ENCODE measurements around the gene R3HDM2. TPM values are rescaled to one million over a fixed set of nuclear protein-coding genes. Genes with fewer than 3 reads are reported as not detected.

The R3HDM2 gene
- total RNA-seq, 3 donors from 2014 or later, result 31.6 to 43.0 (median 35.7) TPM

DNA sequence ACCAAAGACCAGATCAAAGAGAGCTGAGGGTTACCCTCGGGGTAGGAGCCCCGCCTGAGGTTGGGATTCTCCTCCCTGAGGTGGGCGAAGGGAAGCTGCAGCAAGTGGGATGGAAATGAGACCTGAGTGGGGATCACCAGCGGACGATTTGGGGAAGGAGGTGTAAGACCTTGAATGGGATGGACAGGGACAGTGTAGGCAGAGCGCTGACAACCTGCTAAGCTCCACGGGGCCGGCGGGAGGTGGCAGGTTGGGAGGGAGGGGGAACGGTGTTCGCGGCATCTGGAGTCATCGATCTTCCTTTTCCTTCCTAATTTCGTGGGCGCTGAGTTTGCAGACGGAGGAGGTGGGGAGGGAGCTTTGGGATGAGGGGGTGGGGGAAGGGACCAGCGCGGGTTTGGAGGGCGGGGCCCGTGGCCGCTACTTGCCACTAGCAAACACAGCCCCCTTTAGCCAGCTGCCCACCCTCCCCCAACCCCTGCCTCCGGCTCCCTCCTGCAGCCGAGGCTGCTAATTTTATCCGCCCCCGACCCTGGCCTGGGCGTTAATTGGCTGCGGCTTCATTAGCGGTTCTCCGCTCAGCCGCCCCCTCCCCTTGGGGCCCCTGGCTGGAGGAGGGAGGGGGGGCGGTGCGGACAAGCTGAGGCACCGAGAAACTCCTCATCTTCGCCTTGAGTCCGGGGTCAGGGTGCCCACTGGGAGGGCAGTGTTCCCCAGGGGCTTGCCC lies 204.1 kb downstream of the R3HDM2 start:
- peak overlapping the region in 2 of 3 donors; percentile 35 to 45 for H3K4me3 ChIP-seq
- H3K4me1 ChIP-seq, result peaks cover 0 to 4% of the 10 kb centered on the region in 2 donors
- H3K27ac ChIP-seq, result no peak overlapping the region
- no peak for TF ChIP-seq POLR2AphosphoS5 (IDR thresholded peaks at IDR 0.05)
- no peak for TF ChIP-seq POLR2A (IDR thresholded peaks at IDR 0.05)
- TF ChIP-seq, protein P1, sequence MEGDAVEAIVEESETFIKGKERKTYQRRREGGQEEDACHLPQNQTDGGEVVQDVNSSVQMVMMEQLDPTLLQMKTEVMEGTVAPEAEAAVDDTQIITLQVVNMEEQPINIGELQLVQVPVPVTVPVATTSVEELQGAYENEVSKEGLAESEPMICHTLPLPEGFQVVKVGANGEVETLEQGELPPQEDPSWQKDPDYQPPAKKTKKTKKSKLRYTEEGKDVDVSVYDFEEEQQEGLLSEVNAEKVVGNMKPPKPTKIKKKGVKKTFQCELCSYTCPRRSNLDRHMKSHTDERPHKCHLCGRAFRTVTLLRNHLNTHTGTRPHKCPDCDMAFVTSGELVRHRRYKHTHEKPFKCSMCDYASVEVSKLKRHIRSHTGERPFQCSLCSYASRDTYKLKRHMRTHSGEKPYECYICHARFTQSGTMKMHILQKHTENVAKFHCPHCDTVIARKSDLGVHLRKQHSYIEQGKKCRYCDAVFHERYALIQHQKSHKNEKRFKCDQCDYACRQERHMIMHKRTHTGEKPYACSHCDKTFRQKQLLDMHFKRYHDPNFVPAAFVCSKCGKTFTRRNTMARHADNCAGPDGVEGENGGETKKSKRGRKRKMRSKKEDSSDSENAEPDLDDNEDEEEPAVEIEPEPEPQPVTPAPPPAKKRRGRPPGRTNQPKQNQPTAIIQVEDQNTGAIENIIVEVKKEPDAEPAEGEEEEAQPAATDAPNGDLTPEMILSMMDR (IDR thresholded peaks at IDR 0.05), result no peak
- intact Hi-C loops (cut with DNase I; ENCODE audit: low total_unique reads), result no loop called here
- peaks cover 2 to 51% of the 10 kb centered on the region in 2 donors for H3K27me3 ChIP-seq
- DNase-seq (ENCODE audit: low spot score in 2 of 2), result no peak
- no peaks in the 10 kb centered on the region for H3K9me3 ChIP-seq
- H3K36me3 ChIP-seq, result no peaks in the 10 kb centered on the region

DNA sequence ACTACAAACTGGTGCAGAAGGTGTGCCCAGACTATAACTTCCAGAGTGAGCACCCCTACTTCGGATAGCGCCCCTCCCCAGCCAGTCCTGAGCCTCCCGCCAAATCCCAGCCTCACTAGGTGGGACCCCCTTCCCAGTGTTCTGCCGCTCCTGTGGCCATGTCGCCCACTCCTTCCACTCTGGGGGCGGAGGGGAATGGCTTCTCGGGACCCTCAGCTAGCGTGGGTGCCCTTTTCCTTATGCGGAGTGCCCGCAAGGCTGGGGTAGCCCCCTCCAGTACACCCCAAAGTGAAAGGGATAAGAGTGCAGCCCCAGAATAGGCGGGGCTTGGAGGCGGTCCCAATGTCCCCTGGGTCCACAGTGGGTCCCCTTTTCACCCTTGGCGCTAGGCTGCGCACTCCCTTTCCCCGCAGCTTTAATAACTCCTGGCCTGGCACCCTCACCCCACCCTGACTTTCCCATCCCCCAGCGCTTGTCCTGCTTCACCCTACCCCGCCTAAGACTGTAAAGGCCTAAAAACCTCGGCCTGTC lies 205.1 kb downstream of the R3HDM2 start:
- no peak overlapping the region for H3K4me3 ChIP-seq
- intact Hi-C loops (cut with DNase I; ENCODE audit: low total_unique reads), result no loop called here
- H3K4me1 ChIP-seq, result peaks cover 0 to 3% of the 10 kb centered on the region in 2 donors
- no peak overlapping the region for H3K27ac ChIP-seq
- DNase-seq (ENCODE audit: low spot score in 2 of 2), result no peak
- TF ChIP-seq POLR2AphosphoS5 (IDR thresholded peaks at IDR 0.05), result no peak
- TF ChIP-seq POLR2A (IDR thresholded peaks at IDR 0.05), result no peak
- TF ChIP-seq, protein P1 (IDR thresholded peaks at IDR 0.05), result no peak
- H3K9me3 ChIP-seq, result no peaks in the 10 kb centered on the region
- H3K27me3 ChIP-seq, result peaks cover 5 to 61% of the 10 kb centered on the region in 2 donors
- no peaks in the 10 kb centered on the region for H3K36me3 ChIP-seq

DNA sequence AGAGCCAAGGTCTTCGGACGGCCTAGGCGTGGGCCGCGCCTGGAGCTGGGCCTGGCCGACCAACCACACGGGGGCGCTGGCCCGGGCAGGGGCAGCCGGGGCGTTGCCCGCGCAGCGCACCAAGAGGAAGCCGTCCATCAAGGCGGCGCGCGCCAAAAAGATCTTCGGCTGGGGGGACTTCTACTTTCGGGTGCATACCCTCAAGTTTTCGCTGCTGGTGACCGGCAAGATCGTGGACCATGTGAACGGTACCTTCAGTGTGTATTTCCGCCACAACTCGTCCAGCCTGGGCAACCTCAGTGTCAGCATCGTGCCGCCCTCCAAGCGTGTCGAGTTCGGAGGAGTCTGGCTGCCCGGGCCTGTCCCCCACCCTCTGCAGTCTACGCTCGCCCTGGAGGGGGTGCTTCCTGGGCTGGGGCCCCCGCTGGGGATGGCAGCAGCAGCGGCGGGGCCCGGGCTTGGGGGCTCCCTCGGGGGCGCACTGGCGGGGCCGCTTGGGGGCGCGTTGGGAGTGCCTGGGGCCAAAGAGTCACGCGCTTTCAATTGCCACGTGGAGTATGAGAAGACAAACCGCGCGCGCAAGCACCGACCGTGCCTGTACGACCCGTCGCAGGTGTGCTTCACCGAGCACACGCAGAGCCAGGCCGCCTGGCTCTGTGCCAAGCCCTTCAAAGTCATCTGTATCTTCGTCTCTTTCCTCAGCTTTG lies 205.7 kb downstream of the R3HDM2 start:
- Histone ChIP-seq H3K27me3 (peaks cover 6 to 67% of the 10 kb centered on the region in 2 donors), H3K36me3 (no peaks in the 10 kb centered on the region), H3K27ac (no peak overlapping the region), H3K4me3 (peak overlapping the region in 1 of 3 donors; percentile 37), H3K4me1 (no peaks in the 10 kb centered on the region), H3K9me3 (no peaks in the 10 kb centered on the region)
- TF ChIP-seq, protein P1 (IDR thresholded peaks at IDR 0.05), result no peak
- no peak for TF ChIP-seq POLR2A (IDR thresholded peaks at IDR 0.05)
- no peak for TF ChIP-seq POLR2AphosphoS5 (IDR thresholded peaks at IDR 0.05)
- intact Hi-C loops (cut with DNase I; ENCODE audit: low total_unique reads), result no loop called here
- DNase-seq (ENCODE audit: low spot score in 2 of 2), result no peak

DNA sequence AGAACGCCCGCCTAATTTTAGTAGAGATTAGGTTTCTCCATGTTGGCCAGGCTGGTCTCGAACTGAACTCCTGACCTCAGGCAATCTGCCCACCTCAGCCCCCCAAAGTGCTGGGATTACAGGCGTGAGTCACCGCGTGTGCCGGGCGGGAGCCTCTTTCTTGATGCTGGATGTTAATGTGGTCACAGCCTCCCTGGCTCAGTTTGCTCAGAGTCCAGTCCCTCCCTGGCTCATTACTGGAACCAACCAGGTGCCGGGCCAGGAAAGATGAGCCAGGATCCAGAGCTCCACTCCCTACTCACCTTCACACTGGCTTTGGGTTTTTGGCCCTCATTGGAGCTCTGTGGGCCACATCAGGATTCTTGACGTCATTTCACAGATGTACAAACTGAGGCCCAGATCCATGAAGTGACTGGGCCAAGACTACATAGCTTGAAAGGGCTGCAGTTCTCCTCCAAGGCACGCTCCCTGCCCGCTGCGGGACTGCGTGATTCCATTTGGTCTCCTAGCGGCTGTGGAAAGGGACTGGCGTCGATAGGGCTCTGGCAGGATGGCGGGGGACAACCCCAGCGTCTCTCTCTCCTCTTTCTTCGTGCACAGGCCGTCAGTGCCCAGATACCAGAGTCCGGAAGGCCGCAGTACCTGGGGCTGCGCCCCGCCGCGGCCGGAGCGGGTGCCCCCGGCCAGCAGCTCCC lies 206.4 kb downstream of the R3HDM2 start:
- H3K4me1 ChIP-seq, result no peaks in the 10 kb centered on the region
- H3K27ac ChIP-seq, result no peak overlapping the region
- intact Hi-C loops (cut with DNase I; ENCODE audit: low total_unique reads), result no loop called here
- H3K27me3 ChIP-seq, result peaks cover 9 to 74% of the 10 kb centered on the region in 2 donors
- H3K4me3 ChIP-seq, result no peak overlapping the region
- H3K9me3 ChIP-seq, result no peaks in the 10 kb centered on the region
- DNase-seq (ENCODE audit: low spot score in 2 of 2), result no peak
- no peaks in the 10 kb centered on the region for H3K36me3 ChIP-seq
- TF ChIP-seq POLR2A (IDR thresholded peaks at IDR 0.05) (no peak), POLR2AphosphoS5 (IDR thresholded peaks at IDR 0.05) (no peak)
- TF ChIP-seq, protein P1 (IDR thresholded peaks at IDR 0.05), result no peak

Measured in breast epithelium (tissue), 4 donors.